Mammary epithelial cell (primary cell): Measurements from ENCODE around the gene SAXO2.
"Not testable (repeated sequence)": the region's sequence is repeated elsewhere in the genome, so short reads cannot be mapped to it uniquely, and the experiment has no call there.

ENCODE experiments used
- CTCF ChIP-seq, 2 donors: IDR thresholded peaks in 1 of 2; conservative IDR thresholded peaks in 1 of 2; 2 replicates each; pipeline ENCODE4 v1.5.1; 2011 to 2012; ENCODE audit warnings: inconsistent platforms in 2 of 2, low read length in 2 of 2, mild to moderate bottlenecking in 2 of 2, control low read depth in 1 of 2, low read depth in 1 of 2; ENCODE audit not compliant: insufficient read depth in 1 of 2; ENCODE audit errors: extremely low read depth in 1 of 2
- EZH2 ChIP-seq: IDR thresholded peaks from 2 replicates; pipeline ENCODE4 v1.6.1; 2012; ENCODE audit warnings: low read length, inconsistent platforms, borderline replicate concordance

- not testable (repeated sequence) for TF ChIP-seq CTCF (conservative IDR thresholded peaks at IDR 0.05 in 1 of 2, IDR thresholded peaks at IDR 0.05 in 1 of 2; ENCODE audit: extremely low read depth in 1 of 2, insufficient read depth in 1 of 2, low read depth in 1 of 2, low read length in 2 of 2); EZH2
Measured at GRCh38 chr15:82332711-82333602, 70.3 kb downstream of the SAXO2 start.
